Vagina (tissue), 2 donors: ENCODE results near the gene PDAP1. TPM values are rescaled to one million over a fixed set of nuclear protein-coding genes. Genes with fewer than 3 reads are reported as not detected.

Experiments used
- DNase-seq, 2 donors: peaks; one replicate each; pipeline ENCODE4 v3.0.0-alpha.2; 2017; ENCODE audit errors: extremely low spot score in 2 of 2
- H3K27ac ChIP-seq: fragments of 200-600 bp; sonication (generic); one replicate; pipeline ENCODE4 v1.5.1; 2019
- H3K27me3 ChIP-seq: fragments of 200-600 bp; sonication (generic); one replicate; pipeline ENCODE4 v1.5.1; 2019
- H3K36me3 ChIP-seq, 2 donors: fragments of 200-600 bp; sonication (generic); one replicate each; pipeline ENCODE4 v1.5.1; 2017 to 2019
- H3K4me1 ChIP-seq: fragments of 200-600 bp; sonication (generic); one replicate; pipeline ENCODE4 v1.5.1; 2019
- H3K4me3 ChIP-seq, 2 donors: fragments of 200-600 bp; sonication (generic); 1 replicate in 1 of 2; 2 replicates in 1 of 2; pipeline ENCODE4 v1.5.1; 2016 to 2019
- H3K9me3 ChIP-seq: fragments of 200-600 bp; sonication (generic); one replicate; pipeline ENCODE4 v1.5.1; 2019
- POLR2A ChIP-seq, 2 donors: fragments of 450-650 bp; IDR thresholded peaks; one replicate each; pipeline ENCODE4 v1.6.1; 2017; ENCODE audit warnings: antibody characterized with exemption in 2 of 2, mild to moderate bottlenecking in 2 of 2, moderate library complexity in 2 of 2
- POLR2AphosphoS5 ChIP-seq, 2 donors: sonication (generic); formaldehyde crosslinking; IDR thresholded peaks; one replicate each; pipeline ENCODE4 v1.9.0; 2017; ENCODE audit warnings: antibody characterized with exemption in 2 of 2, mild to moderate bottlenecking in 2 of 2, low read depth in 1 of 2; ENCODE audit not compliant: insufficient read depth in 1 of 2
- intact Hi-C: fragments of 100-400 bp; cut with DNase I; formaldehyde crosslinking; loops from one replicate; pipeline ENCODE4 v1.15.1; 2023
- total RNA-seq: library from RNA; depleted of rRNA; stranded (reverse); fragments of >200 nt; gene quantifications from one replicate; pipeline ENCODE4 v1.2.3, GENCODE V29; 2016
- TF ChIP-seq, protein P1 (sequence below), 3 experiments: fragments of 450-650 bp in 2 of 3; fragments of 200-600 bp in 1 of 3; sonication (generic) in 1 of 3; IDR thresholded peaks; one replicate each; pipeline ENCODE4 v1.5.1; 2017 to 2019; ENCODE audit warnings: antibody characterized with exemption in 3 of 3, mild to moderate bottlenecking in 2 of 3, moderate library complexity in 2 of 3

PDAP1 gene
- total RNA-seq, 1 donor from 2014 or later: 48.1 TPM

DNA sequence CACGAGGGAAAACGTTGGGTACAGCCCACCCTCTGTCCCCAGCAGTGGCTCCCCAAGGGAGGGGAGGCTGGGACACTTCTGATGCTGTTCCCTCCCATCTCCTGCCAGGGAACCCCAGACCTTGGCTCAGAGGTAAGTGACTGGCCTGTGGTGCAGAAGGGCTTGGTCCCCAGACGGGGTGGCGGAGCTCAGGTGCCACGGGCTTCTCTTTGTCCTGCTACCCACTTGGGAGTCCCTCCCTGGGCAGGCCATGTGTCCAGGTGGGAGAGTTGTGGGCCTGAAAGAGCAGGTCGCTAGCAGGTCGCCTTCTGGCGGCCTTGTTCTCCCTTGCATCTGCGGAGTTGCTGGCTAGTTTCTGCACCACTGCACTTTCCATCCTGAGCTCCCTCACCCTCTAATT is 47.5 kb upstream of the PDAP1 start:
- peaks cover 27% of the 10 kb centered on the region for H3K4me1 ChIP-seq
- no peaks in the 10 kb centered on the region for H3K9me3 ChIP-seq
- TF ChIP-seq, protein P1, sequence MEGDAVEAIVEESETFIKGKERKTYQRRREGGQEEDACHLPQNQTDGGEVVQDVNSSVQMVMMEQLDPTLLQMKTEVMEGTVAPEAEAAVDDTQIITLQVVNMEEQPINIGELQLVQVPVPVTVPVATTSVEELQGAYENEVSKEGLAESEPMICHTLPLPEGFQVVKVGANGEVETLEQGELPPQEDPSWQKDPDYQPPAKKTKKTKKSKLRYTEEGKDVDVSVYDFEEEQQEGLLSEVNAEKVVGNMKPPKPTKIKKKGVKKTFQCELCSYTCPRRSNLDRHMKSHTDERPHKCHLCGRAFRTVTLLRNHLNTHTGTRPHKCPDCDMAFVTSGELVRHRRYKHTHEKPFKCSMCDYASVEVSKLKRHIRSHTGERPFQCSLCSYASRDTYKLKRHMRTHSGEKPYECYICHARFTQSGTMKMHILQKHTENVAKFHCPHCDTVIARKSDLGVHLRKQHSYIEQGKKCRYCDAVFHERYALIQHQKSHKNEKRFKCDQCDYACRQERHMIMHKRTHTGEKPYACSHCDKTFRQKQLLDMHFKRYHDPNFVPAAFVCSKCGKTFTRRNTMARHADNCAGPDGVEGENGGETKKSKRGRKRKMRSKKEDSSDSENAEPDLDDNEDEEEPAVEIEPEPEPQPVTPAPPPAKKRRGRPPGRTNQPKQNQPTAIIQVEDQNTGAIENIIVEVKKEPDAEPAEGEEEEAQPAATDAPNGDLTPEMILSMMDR (IDR thresholded peaks at IDR 0.05): no peak
- TF ChIP-seq POLR2AphosphoS5 (IDR thresholded peaks at IDR 0.05; ENCODE audit: insufficient read depth in 1 of 2, low read depth in 1 of 2) (no peak), POLR2A (IDR thresholded peaks at IDR 0.05) (no peak)

GRCh38 chr7:99453105-99453504 is 44.7 kb upstream of the PDAP1 start:
- DNase-seq: no peak
- no peak overlapping the region for H3K27ac ChIP-seq
- no peaks in the 10 kb centered on the region for H3K27me3 ChIP-seq
- TF ChIP-seq, protein P1 (IDR thresholded peaks at IDR 0.05): no peak
- no peak for TF ChIP-seq POLR2A (IDR thresholded peaks at IDR 0.05)
- no peak for TF ChIP-seq POLR2AphosphoS5 (IDR thresholded peaks at IDR 0.05; ENCODE audit: insufficient read depth in 1 of 2, low read depth in 1 of 2)
- H3K36me3 ChIP-seq: peaks cover 2 to 63% of the 10 kb centered on the region in 2 donors
- H3K4me3 ChIP-seq: no peak overlapping the region
- peaks cover 15% of the 10 kb centered on the region for H3K4me1 ChIP-seq
- no peaks in the 10 kb centered on the region for H3K9me3 ChIP-seq
- intact Hi-C loops: no loop called here

More for the DNA sequence above, 47.5 kb upstream of the PDAP1 start:
- intact Hi-C loops: no loop called here
- Histone ChIP-seq H3K4me3 (no peak overlapping the region), H3K36me3 (peaks cover 2 to 47% of the 10 kb centered on the region in 2 donors), H3K27me3 (no peaks in the 10 kb centered on the region), H3K27ac (no peak overlapping the region)
- DNase-seq: no peak

GRCh38 chr7:99452541-99452940 is 44.1 kb upstream of the PDAP1 start:
- H3K27me3 ChIP-seq: no peaks in the 10 kb centered on the region
- H3K4me3 ChIP-seq: no peak overlapping the region
- H3K36me3 ChIP-seq: peaks cover 2 to 63% of the 10 kb centered on the region in 2 donors
- intact Hi-C loops: no loop called here
- DNase-seq: no peak
- no peak for TF ChIP-seq POLR2AphosphoS5 (IDR thresholded peaks at IDR 0.05; ENCODE audit: insufficient read depth in 1 of 2, low read depth in 1 of 2)
- TF ChIP-seq, protein P1 (IDR thresholded peaks at IDR 0.05): no peak
- TF ChIP-seq POLR2A (IDR thresholded peaks at IDR 0.05): no peak
- no peak overlapping the region for H3K27ac ChIP-seq
- no peaks in the 10 kb centered on the region for H3K9me3 ChIP-seq
- H3K4me1 ChIP-seq: peaks cover 15% of the 10 kb centered on the region

- no peak overlapping the region for H3K4me3 ChIP-seq
- intact Hi-C loops: no loop called here
- H3K4me1 ChIP-seq: peaks cover 15% of the 10 kb centered on the region
- TF ChIP-seq, protein P1 (IDR thresholded peaks at IDR 0.05): no peak
- TF ChIP-seq POLR2AphosphoS5 (IDR thresholded peaks at IDR 0.05; ENCODE audit: insufficient read depth in 1 of 2, low read depth in 1 of 2) (no peak), POLR2A (IDR thresholded peaks at IDR 0.05) (no peak)
- H3K27me3 ChIP-seq: no peaks in the 10 kb centered on the region
- no peak for DNase-seq
- peaks cover 2 to 59% of the 10 kb centered on the region in 2 donors for H3K36me3 ChIP-seq
- no peak overlapping the region for H3K27ac ChIP-seq
- no peaks in the 10 kb centered on the region for H3K9me3 ChIP-seq
These were observed 43.5 kb upstream of the PDAP1 start for GRCh38 chr7:99451936-99452335.

GRCh38 chr7:99449326-99449725 is 40.9 kb upstream of the PDAP1 start:
- peaks cover 15% of the 10 kb centered on the region for H3K4me1 ChIP-seq

More at GRCh38 chr7:99449326-99449725, 40.9 kb upstream of the PDAP1 start:
- intact Hi-C loops: no loop called here
- no peak for DNase-seq
- H3K9me3 ChIP-seq: no peaks in the 10 kb centered on the region
- H3K27ac ChIP-seq: no peak overlapping the region
- no peak overlapping the region for H3K4me3 ChIP-seq
- peaks cover 2 to 56% of the 10 kb centered on the region in 2 donors for H3K36me3 ChIP-seq
- no peak for TF ChIP-seq POLR2AphosphoS5 (IDR thresholded peaks at IDR 0.05; ENCODE audit: insufficient read depth in 1 of 2, low read depth in 1 of 2)
- TF ChIP-seq POLR2A (IDR thresholded peaks at IDR 0.05): no peak
- TF ChIP-seq, protein P1 (IDR thresholded peaks at IDR 0.05): no peak
- no peaks in the 10 kb centered on the region for H3K27me3 ChIP-seq
